ENCODE results near the gene SLC25A22. TPM values are rescaled to one million over a fixed set of nuclear protein-coding genes. Genes with fewer than 3 reads are reported as not detected.

Gene SLC25A22
- total RNA-seq, 2 donors from 2014 or later = 10.7 to 16.9 TPM

GRCh38 chr11:766106-766935 is 31.8 kb downstream of the SLC25A22 start:
- TF ChIP-seq, protein P1, sequence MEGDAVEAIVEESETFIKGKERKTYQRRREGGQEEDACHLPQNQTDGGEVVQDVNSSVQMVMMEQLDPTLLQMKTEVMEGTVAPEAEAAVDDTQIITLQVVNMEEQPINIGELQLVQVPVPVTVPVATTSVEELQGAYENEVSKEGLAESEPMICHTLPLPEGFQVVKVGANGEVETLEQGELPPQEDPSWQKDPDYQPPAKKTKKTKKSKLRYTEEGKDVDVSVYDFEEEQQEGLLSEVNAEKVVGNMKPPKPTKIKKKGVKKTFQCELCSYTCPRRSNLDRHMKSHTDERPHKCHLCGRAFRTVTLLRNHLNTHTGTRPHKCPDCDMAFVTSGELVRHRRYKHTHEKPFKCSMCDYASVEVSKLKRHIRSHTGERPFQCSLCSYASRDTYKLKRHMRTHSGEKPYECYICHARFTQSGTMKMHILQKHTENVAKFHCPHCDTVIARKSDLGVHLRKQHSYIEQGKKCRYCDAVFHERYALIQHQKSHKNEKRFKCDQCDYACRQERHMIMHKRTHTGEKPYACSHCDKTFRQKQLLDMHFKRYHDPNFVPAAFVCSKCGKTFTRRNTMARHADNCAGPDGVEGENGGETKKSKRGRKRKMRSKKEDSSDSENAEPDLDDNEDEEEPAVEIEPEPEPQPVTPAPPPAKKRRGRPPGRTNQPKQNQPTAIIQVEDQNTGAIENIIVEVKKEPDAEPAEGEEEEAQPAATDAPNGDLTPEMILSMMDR (IDR thresholded peaks at IDR 0.05) = no peak
- H3K27ac ChIP-seq = no peak overlapping the region
- no peak for ATAC-seq (ENCODE audit: insufficient number of reproducible peaks, low FRiP score, low read depth)
- no peaks in the 10 kb centered on the region for H3K4me1 ChIP-seq (ENCODE audit: control insufficient read depth in 1 of 2, low read depth in 2 of 2)
- H3K36me3 ChIP-seq = peaks cover 37% of the 10 kb centered on the region
- H3K9me3 ChIP-seq = no peaks in the 10 kb centered on the region
- H3K27me3 ChIP-seq (replicated peaks; ENCODE audit: insufficient read depth) = no peaks in the 10 kb centered on the region
- H3K4me3 ChIP-seq = no peak overlapping the region
- no peak for DNase-seq (ENCODE audit: low spot score)

DNA sequence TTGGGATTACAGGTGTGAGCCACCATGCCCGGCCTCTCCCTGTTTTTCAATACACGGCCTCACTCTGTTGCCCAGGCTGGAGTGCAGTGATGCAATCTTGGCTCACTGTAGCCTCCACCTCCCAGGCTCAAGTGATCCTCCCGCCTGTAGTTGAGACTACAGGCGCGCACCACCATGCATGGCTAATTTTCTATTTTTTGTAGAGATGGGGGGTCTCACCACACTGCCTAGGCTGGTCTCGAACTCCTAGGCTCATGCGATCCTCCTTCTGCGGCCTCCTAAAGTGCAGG is 32.3 kb downstream of the SLC25A22 start:
- TF ChIP-seq, protein P1 (IDR thresholded peaks at IDR 0.05) = no peak
- Histone ChIP-seq H3K9me3 (no peaks in the 10 kb centered on the region), H3K4me1 (ENCODE audit: control insufficient read depth in 1 of 2, low read depth in 2 of 2) (no peaks in the 10 kb centered on the region), H3K27ac (no peak overlapping the region), H3K27me3 (replicated peaks; ENCODE audit: insufficient read depth) (no peaks in the 10 kb centered on the region), H3K36me3 (peaks cover 31% of the 10 kb centered on the region), H3K4me3 (no peak overlapping the region)
- no peak for ATAC-seq (ENCODE audit: insufficient number of reproducible peaks, low FRiP score, low read depth)
- DNase-seq (ENCODE audit: low spot score) = no peak

DNA sequence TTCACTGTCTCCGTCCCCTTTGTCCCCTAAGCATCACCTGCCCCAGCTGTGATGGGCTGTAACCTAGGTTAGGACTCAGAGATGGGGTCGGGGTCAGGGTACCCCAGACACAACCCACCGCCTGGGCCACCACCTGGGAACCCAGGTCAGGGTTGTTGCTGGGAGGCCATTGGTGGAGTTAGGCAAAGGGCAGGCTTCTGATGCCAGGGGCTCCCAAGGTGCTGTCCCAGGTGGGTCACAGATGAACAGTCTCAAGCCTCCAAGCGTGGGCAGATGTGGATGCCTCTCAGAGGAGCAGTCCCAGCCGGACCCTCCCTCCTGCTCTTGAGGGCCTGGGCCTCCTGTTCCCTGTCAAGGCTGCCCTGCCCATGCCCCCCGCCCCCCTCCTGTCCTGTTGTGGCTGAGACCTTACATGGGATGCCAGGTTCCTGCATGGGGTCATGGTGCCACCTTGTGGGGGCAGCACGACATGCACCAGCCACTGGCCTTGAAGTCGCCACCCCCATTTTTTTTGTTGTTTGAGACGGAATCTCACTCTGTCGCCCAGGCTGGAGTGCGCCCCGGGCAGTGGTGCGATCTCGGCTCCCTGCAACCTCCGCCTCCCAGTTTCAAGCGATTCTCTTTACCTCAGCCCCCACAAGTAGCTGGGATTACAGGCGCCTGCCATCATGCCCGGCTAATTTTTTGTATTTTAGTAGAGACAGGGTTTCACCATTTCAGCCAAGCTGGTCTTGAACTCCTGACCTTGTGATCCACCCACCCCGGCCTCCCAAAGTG is 32.9 kb downstream of the SLC25A22 start:
- Histone ChIP-seq H3K36me3 (peaks cover 30% of the 10 kb centered on the region), H3K27ac (no peak overlapping the region), H3K4me1 (ENCODE audit: control insufficient read depth in 1 of 2, low read depth in 2 of 2) (no peaks in the 10 kb centered on the region), H3K4me3 (no peak overlapping the region), H3K9me3 (no peaks in the 10 kb centered on the region), H3K27me3 (replicated peaks; ENCODE audit: insufficient read depth) (no peaks in the 10 kb centered on the region)
- TF ChIP-seq, protein P1 (IDR thresholded peaks at IDR 0.05) = peak; percentile 71
- DNase-seq (ENCODE audit: low spot score) = no peak
- peak; percentile 48 for ATAC-seq (ENCODE audit: insufficient number of reproducible peaks, low FRiP score, low read depth)

DNA sequence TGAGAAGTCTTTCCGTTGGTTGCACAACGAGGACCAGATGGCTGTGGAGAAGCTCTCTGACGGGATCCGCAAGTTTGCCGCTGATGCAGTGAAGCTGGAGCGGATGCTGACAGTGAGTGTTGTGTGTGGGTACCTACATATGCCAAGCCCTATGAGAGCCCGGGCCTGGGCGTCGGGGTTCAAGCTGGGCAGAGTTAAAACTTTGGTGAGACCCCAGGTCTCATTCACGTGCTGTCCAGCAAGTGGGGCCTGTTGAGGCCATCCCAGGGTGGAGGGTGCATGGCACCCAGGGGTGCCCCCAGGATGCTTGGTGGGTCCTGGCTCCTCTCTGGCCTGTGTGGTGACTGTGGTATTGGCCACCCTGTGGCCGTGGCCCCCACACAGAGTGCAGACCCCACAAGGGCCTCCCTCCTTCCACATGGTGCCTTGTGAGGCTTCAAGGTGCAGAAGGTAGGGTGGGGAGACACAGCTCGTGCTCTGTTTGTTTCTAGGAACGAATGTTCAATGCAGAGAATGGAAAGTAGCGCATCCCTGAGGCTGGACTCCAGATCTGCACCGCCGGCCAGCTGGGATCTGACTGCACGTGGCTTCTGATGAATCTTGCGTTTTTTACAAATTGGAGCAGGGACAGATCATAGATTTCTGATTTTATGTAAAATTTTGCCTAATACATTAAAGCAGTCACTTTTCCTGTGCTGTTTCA is 33.6 kb downstream of the SLC25A22 start:
- ATAC-seq (ENCODE audit: insufficient number of reproducible peaks, low FRiP score, low read depth) = no peak
- TF ChIP-seq, protein P1 (IDR thresholded peaks at IDR 0.05) = no peak
- no peaks in the 10 kb centered on the region for H3K27me3 ChIP-seq (replicated peaks; ENCODE audit: insufficient read depth)
- no peak for DNase-seq (ENCODE audit: low spot score)
- H3K9me3 ChIP-seq = no peaks in the 10 kb centered on the region
- no peaks in the 10 kb centered on the region for H3K4me1 ChIP-seq (ENCODE audit: control insufficient read depth in 1 of 2, low read depth in 2 of 2)
- H3K36me3 ChIP-seq = peaks cover 32% of the 10 kb centered on the region
- H3K4me3 ChIP-seq = no peak overlapping the region
- H3K27ac ChIP-seq = no peak overlapping the region

Data from thoracic aorta (tissue), 2 donors.